SW 1271 (cell line): Measurements from ENCODE around the gene SMARCA1.

Experiments used
- DNase-seq, 2 experiments: peaks; one replicate each; lab custom pipeline; 2025; lab: John Stamatoyannopoulos, UW

Gene SMARCA1

DNA sequence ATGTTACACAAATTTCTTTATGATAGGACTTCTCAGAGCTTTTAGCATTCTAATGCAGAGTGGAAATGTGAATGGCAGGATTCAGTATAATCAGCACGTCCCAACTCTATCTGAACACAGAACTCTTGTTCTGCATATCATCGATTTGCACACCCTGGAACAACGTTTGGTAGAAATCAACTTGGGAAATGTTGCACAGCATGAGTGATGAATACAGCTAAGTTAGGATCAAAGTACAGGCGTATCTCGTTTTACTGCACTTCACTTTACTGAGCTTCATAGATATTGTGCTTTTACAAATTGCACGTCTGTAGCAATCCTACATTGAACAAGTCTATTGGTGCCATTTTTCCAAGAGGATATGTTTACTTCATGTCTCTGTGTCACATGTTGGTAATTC, 70.8 kb downstream of the SMARCA1 start:
- no peak for DNase-seq

DNA sequence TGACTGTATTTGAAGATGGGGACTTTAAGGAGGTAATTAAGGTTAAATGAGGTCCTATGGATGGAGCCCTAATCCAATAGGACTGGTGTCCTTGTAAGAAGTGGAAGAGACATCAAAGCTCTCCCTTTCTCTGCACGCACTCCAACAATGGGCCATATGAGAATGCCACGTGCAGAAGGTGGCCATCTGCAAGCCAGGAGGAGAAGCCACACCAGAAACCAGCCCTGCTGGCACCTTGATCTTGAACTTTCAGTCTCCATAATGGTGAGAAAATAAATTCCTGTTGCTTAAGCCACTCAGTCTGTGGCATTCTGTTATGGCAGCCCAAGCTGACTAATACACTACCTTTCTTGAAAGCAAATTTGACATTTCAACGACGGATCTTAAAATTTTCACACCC, 73.2 kb downstream of the SMARCA1 start:
- no peak for DNase-seq

DNA sequence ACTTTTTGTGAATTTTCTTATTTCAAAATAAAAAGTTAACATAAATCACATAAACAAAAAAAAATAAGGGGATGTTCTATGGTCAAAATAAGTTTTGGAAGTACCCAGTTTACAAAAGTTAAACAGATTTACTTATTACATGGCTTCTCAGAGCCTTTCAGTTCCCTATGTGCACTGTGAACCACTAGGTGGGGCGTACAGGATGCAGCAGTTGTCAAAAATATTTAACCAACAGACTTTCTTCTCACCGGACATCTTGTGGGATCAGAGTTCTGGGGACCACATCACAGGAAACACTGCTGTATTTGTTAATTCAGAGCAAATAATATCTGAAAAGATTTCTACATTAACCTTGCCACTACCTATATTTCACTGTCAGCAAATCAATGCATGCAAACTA, 74.1 kb downstream of the SMARCA1 start:
- DNase-seq: no peak

DNA sequence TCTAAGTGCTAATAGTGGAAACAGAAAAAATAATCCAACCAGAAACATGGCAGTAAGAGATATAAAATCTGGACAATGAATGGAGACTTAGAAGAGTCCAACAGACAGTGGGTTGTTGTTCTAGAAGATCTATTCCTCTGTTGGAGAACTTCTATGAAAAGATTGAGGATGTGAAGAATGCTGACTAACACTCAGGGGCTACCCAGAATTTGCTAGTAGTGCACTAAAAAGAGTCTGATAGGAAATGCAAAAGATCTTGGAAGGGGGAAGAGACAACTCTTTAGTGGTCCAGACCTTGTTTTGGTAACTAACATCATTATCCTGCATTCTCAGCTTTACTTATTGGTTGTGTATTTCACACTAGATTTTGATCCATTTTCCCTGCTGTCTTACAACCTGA, 77.9 kb downstream of the SMARCA1 start:
- no peak for DNase-seq

DNA sequence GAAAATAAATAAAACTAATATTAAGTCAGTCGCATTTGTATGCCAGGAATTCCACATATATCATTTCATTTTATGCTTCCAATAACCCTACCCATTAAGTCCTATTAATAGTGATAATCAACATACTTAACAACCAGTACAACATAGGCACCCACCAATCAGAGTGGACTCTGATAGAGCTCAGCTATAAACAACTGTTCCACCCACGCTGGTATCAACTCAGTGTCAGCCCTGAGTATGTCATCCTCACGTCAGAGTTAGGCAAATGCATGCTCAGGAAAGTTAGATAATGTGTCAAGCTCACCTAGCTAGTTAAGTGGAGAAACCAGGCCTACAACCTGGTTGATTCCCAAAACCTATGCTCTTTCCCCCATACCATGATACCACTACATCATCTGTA, 89.3 kb downstream of the SMARCA1 start:
- DNase-seq: no peak

DNA sequence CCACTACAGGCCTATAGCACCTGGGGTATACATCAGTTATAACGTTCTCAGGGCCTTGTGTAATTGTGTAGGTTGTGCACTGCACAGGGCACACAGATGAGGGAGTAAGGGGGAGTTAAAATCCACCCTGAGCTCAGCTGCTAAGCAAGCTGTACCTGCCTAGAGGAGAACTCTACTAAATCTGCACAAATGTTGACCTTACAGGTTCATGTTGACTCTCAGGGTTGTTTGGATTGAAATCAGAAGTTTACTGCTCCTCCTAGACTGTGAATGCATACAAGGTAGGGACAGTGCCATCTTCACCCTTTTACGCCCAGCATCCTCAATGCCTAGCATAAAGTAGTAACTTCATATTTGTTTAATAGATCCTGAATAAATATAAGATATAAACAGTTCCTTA, 89.8 kb downstream of the SMARCA1 start:
- DNase-seq: no peak

DNA sequence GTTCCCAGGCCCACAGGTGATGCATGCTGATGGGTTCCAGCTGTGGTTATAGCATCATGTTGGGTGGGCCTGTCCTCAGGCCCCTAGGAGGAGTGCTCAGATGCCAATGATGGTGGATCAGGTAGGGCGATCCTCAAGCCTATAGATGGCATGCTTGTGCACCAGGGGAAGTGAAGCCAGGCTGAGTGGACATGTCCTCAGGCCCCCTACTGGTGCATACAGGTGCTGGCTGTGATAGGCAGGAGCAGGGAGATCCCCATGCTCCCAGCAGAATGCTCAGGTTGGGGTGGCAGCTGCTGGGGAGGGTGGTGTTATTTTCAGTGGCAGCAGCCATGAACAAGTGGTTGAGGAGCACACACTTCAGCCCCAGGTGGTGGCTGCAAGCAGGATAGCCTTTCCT, 96.0 kb downstream of the SMARCA1 start:
- no peak for DNase-seq

DNA sequence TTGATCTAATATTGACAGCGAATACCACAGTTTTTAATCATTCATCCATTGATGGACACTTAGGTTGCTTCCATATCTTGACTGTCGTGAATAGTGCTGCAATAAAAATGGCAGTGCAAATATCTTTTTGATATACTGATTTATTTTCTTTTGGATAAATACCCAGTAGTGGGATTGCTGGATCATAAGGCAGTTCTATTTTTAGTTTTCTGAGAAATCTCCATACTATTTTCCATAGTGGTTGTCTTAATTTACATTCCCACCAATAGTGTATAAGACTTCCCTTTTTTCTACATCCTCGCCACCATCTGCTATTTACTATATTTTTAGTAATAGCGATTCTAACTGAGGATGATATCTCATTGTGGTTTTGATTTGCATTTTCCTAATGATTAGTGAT, 100.1 kb downstream of the SMARCA1 start:
- DNase-seq: no peak

DNA sequence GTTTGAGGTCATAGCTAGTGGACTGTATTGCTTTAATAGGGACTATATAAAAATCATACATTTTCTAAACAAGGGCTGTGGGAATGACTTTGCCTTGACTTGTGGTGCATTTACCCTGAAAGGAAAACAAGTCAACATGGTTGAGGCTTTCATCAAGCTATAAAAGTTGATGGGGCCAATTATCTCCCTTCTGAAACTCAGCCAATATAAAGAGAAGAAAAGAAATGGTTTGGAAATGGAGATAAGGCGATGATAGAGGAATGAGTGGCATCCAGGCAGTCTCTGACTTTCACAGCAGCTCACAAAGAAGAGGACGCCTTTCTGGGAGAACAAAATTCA, 118.7 kb downstream of the SMARCA1 start:
- no peak for DNase-seq

DNA sequence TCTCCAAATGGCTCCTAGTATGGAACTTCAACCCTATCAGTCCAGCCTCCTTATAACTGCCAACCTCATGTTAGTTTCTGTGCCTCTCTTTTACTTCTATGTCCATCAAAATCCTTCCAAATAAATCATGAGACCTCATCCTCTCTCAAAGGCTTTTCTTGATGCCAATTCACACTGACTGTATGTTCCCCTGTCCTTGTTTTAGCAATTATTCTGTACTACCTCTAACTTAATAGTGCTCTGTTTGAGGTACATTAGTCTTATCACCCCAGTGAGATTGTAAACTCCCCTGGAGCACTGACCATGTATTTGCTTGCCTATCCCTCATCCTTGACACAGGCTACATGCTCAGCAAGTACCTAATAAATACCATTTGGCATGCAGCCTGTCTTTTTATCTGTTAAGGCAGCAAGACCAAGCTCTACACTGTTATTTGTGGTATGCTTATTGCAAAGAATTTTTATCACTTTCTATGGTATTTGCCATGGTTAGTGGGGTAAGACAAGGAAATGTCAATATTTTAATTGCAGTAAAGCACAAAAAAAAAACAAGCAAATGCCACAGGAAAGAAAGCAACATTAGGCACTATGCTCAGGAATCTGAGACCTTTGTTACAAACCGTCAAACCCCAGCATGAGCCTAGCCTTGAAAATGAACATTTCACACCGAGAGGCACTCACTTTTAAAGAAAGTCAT, 119.2 kb downstream of the SMARCA1 start:
- no peak for DNase-seq
